HG03457 (cell line): ENCODE measurements around the gene IGSF9.
"Not testable (repeated sequence)": the region's sequence is repeated elsewhere in the genome, so short reads cannot be mapped to it uniquely, and the experiment has no call there.

Source experiments
- ATAC-seq: cut with Tn5 transposase; IDR thresholded peaks from one replicate; pipeline ENCODE4 v1.9.1; 2021; ENCODE audit warnings: moderate number of reproducible peaks; ENCODE audit not compliant: unreplicated experiment

The IGSF9 gene

GRCh38 chr1:159900086-159900680 lies 45.2 kb downstream of the IGSF9 start, which contains the start of gene CFAP45:
CFAP45 (minus strand) TSS chr1:159900165; CDS start chr1:159900098, 67 bp downstream.
- ATAC-seq, result no peak

GRCh38 chr1:159899634-159900033 lies 45.8 kb downstream of the IGSF9 start:
- ATAC-seq, result not testable (repeated sequence)

GRCh38 chr1:159898527-159898926 lies 46.9 kb downstream of the IGSF9 start:
- ATAC-seq, result no peak

GRCh38 chr1:159897962-159898361 lies 47.5 kb downstream of the IGSF9 start:
- ATAC-seq, result no peak

- no peak for ATAC-seq
Measured at GRCh38 chr1:159896546-159896930, 48.9 kb downstream of the IGSF9 start.

- no peak for ATAC-seq
Measured at GRCh38 chr1:159895836-159896545, 49.4 kb downstream of the IGSF9 start.

GRCh38 chr1:159895286-159895685 lies 50.1 kb downstream of the IGSF9 start:
- no peak for ATAC-seq

GRCh38 chr1:159892944-159893343 lies 52.5 kb downstream of the IGSF9 start:
- ATAC-seq, result no peak

GRCh38 chr1:159891275-159892157 lies 53.9 kb downstream of the IGSF9 start:
- peak; percentile 47 for ATAC-seq

- ATAC-seq, result no peak
Measured at GRCh38 chr1:159890390-159890789, 55.0 kb downstream of the IGSF9 start.

- peak; percentile 90 for ATAC-seq
Measured at GRCh38 chr1:159889821-159890252, 55.6 kb downstream of the IGSF9 start.

GRCh38 chr1:159889202-159889601 lies 56.2 kb downstream of the IGSF9 start:
- no peak for ATAC-seq

- ATAC-seq, result no peak
Measured at GRCh38 chr1:159884296-159884695, 61.1 kb downstream of the IGSF9 start.

GRCh38 chr1:159883134-159883533 lies 62.3 kb downstream of the IGSF9 start:
- ATAC-seq, result no peak

- ATAC-seq, result no peak
Measured at GRCh38 chr1:159882527-159882862, 62.9 kb downstream of the IGSF9 start.

GRCh38 chr1:159881622-159882526 lies 63.5 kb downstream of the IGSF9 start:
- no peak for ATAC-seq

GRCh38 chr1:159880430-159880829 lies 65.0 kb downstream of the IGSF9 start:
- ATAC-seq, result no peak

GRCh38 chr1:159879977-159880376 lies 65.4 kb downstream of the IGSF9 start:
- ATAC-seq, result no peak

GRCh38 chr1:159879136-159879535 lies 66.3 kb downstream of the IGSF9 start:
- no peak for ATAC-seq

- no peak for ATAC-seq
Measured at GRCh38 chr1:159877695-159878444, 67.5 kb downstream of the IGSF9 start.
